DMS53 (cell line): ENCODE data around the gene LPP.

Experiments used
- DNase-seq: peaks from one replicate; lab custom pipeline; 2025; lab: John Stamatoyannopoulos, UW

Gene LPP

DNA sequence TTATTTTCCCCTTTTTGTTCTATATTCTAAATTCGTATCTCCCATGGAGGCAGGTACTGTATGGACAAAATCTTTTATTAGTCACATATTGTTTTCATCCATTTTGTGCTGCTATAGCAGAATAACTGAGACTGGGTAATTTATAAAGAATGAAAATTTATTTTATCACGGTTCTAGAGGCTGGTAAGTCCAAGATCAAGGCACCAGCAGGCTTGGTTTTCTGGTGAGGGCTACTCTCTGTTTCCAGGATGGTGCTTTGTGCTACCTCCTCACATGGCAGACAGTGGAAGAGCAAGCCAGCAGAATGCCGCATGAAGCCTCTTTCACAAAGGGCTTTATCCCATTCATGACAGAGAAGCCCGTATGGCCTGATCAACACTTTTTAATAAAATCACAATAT lies 595.9 kb downstream of the LPP start:
- no peak for DNase-seq

GRCh38 chr3:188750617-188751016 lies 596.7 kb downstream of the LPP start:
- no peak for DNase-seq

- no peak for DNase-seq
Observed at GRCh38 chr3:188752850-188753249, 598.9 kb downstream of the LPP start.

DNA sequence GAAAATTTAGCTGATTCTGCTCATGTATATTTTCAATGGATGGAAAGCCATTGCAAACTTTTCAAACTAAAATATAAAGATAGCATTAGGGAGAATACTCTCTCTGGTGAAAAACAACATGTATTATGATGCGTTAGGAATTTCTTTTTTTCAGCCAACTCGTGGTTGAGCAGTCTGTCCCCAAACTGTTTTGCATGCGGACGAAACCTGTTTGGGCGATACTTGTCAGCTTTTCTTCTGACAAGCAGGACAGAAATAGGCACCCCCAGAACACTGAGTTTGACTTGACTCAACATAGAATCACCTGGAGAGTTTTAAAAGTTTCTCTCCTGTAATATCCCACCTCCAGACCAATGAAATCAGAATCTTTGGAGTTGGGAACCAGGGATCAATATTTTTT lies 600.3 kb downstream of the LPP start:
- DNase-seq, result no peak

DNA sequence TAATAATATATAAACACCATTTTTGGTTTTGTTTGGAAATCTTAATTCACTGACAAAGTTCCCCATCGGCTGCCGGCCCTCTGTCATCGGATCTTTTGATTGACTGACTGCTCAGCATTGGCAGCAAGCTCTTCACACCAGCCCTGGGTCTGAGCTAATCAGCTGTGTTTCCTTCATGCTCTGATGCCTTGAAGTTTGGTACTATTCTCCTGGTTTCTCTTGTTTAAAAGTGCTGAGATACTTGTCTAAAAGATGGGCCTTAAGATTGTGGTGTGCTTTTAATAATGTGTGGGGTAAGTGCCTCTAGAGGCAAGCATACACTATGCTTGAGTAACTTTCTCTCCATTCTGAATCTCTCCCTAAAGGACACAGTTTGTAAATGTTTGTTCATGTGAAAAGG lies 602.3 kb downstream of the LPP start:
- no peak for DNase-seq

DNA sequence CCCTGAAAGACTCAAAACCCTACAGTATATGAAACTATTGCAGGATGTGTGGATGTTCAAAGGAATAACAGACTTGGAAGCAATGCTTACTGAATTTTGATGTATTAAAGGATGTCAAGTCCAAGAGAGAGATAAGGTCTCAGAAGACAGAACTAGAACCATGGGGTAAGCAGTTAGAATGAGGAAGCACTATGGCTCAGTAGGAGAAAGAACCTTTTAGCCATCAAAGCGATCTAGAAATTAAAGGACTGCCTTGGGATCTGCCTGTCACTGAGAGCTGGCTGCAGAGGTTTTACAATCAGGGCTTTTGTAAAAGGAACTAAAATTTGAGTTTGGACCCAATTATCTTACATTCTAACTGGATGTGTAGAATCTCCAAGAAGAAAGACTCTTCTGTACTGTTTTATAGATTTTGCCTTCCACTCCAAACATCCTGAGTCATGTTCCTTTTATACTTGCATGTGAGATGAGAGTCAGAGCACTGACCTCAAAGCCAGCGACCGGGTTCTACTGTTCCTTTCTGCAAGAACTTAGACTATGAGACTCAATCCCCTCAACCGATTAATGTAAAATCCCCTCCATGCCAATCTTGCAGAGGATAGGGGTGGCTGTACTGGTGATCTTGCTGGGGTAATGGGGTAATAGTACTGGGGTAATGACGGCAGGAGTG lies 605.5 kb downstream of the LPP start:
- DNase-seq, result no peak

DNA sequence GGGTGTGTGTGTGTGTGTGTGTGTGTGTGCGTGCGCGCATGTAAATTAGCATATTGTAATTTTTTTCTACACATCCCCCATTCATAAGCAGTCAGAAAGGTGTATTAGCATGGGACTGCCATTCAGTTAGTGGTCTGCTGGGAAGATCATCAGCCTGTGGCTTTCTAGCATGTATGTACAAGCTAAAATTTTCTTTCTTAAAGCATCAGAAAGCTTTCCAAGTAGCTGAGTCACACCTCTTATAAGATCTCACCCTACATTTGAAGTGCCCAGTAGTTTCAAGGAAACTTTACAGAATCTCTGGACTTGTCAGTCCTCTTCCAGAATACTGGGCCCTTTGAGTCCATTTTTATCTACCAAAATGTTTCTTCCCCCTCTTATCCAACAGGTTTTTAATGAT lies 606.5 kb downstream of the LPP start:
- no peak for DNase-seq

DNA sequence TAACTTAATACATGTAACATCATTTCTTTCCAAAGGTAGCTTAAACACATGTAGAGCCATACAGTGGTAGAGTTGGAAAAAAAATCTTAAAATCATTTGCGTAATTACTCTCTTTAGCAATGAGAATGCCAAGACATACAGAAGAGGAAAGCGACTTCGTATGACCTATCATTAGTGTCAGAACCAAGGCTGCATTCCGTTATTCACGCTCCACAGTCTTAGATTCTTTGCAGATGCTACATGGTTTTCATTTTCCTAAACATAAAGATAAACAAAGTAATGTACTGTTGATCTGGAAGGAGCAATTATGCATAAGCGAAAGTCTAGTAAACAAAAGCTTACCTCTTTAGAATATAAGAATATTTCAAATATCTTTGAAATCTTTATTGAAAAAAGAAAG lies 607.5 kb downstream of the LPP start:
- DNase-seq, result no peak

GRCh38 chr3:188761964-188762363 lies 608.0 kb downstream of the LPP start:
- DNase-seq, result no peak

GRCh38 chr3:188764609-188765008 lies 610.7 kb downstream of the LPP start:
- no peak for DNase-seq

GRCh38 chr3:188769831-188770230 lies 615.9 kb downstream of the LPP start:
- no peak for DNase-seq

GRCh38 chr3:188772886-188773285 lies 618.9 kb downstream of the LPP start:
- peak; percentile 67 for DNase-seq

GRCh38 chr3:188775412-188775811 lies 621.5 kb downstream of the LPP start:
- DNase-seq, result no peak

DNA sequence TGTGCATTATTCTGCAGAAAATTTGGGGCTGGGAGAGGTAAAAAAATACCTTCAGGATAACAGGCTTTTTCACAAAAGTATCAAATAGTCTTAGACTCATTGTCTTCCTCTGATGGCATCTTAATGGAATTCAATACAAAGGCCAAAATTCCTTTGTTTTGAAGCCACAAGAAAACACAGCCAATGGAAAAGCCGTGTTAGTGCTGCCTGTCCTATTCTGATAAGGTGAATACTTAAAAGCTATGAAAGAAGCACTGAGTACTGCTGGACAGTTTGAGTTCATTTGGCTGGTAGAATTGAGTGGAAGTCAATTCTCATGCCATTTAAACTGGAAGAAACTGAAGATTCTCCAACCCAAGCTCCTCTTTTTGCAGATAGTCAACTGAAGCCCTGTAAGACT lies 622.5 kb downstream of the LPP start:
- no peak for DNase-seq

DNA sequence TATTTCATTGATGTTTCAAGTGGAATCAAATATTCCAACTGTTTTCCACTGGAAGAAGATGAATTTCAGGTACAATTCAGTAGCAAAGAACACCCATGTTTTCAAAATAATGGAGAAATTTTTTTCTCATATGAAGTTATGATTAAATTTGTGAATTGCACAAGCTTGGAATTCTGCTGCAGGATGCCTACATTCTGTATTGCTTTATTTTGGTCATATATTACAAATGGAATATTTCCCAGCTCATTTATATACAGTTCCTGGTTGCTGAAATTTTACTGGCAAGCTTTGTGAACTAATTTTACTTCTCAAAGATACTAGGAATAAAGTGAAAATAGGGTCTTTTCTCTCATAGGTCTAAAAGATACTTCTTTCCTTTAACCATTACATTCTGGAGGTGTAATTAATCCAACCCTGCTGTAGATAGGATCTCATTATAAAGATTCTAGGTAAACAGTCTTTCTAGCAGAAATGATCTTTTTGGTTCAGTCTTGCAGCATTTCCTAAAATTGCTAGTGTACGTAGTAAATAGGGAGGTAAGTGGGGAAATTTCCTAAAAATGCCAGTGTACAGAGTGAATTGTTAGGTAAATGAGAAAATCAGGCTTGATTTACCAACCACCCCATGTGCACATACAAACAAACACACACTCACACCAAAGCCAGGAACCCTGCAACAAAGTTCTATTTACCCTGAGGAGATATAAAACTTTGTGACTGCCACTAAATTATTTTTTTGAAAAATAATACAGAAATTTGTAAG lies 624.3 kb downstream of the LPP start:
- no peak for DNase-seq

- DNase-seq, result no peak
Observed at GRCh38 chr3:188779281-188779980, 625.5 kb downstream of the LPP start.

DNA sequence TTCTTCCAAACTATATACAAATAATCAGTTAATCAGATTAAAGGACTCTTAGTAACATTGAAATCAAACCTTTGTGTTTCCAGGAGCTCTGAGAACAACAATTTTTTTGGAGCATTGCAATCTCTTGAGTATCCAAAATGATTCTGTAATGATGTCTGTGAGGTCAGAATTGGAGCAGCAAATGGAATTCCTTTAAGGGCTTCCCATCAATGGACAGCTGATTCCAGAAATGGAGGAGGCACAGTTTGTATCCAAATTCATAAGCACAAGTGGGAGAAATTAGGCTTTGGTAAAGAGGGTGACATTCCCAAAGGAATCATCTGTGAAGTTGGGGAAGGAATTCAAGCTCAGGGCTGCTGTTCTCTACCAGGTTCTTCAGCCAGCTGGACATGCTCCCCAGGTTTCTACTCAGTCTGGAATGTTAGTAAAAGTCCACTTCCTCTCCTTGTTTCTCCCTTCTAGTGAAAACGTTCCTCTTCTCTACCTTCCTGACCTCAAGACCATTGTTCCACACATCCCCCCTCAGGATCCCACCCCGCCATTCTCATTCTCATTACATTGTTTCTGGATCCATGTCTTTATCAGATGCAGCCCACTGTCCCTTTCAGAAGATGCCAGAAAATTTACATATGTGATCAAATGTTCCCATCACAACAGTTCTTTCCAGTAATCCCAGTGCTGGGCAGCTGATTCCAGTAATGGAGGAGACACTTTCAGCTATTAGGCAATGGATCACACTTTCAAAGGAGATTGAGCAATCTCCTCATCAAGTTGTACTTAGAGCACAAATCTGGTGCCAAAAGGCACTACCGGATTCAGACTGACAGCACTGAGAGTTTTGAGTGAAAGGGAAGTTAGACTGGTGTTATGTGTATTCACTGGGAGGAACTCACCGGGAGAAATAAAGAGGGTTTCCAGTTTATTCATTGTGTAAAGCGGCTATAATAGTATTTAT lies 626.5 kb downstream of the LPP start:
- DNase-seq, result no peak

DNA sequence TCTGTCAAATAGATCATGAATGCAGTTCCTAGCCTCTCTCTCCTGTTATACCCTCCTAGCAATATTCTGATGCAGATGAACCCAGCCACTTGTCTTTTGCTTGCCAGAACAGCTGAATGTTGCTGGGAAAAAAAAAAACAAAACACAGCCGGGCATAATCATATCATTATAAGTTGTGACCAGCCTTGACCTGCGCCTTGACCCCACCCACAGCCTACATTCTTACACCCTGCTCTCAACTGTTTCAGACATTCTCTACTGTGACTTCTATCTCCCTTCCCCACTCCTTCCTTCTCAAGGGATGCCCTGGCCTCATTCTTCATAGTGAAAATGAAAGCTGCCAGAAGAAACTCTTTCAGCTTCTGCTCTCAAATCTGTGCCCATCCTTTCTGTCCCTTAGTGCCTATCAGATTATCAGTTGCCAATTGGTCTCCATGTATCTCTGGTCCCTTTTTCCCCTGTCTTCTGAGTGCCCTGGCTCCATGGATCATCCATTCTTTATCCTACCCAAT lies 628.7 kb downstream of the LPP start:
- no peak for DNase-seq

GRCh38 chr3:188786424-188786823 lies 632.5 kb downstream of the LPP start:
- DNase-seq, result no peak

GRCh38 chr3:188788621-188789081 lies 634.7 kb downstream of the LPP start:
- DNase-seq, result no peak

GRCh38 chr3:188789251-188789650 lies 635.3 kb downstream of the LPP start:
- DNase-seq, result no peak

DNA sequence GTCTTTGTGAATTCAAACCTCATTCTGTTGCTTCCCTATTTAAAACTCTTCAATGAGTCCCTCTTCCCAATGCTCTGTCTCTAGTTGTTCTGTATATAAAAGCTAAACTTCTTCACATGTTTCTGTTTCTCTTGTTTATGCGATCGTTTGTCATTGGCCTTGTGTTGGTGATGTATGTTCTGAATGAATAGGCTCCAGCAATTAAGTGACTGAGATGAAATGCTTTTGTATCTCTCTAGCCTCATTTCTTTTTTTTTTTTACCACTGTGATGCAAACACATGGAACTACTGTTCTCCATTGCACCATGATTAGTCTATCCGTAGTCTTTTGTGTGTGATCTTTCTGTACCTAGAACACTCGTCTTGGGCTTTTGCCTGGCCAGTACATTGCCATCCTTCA lies 637.4 kb downstream of the LPP start:
- DNase-seq, result no peak
